Measurements from ENCODE around the gene HDHD3. TPM values are rescaled to one million over a fixed set of nuclear protein-coding genes. Genes with fewer than 3 reads are reported as not detected.

The HDHD3 gene
- total RNA-seq, 1 donor from 2014 or later, result 33.9 TPM

- H3K36me3 Mint-ChIP-seq, result no peaks in the 10 kb centered on the region
- H3K9me3 Mint-ChIP-seq, result no peaks in the 10 kb centered on the region
- no peak for DNase-seq (ENCODE audit: extremely low spot score, unreplicated experiment)
- H3K27ac Mint-ChIP-seq, result no peak overlapping the region
- no peaks in the 10 kb centered on the region for H3K27me3 Mint-ChIP-seq
- H3K4me1 Mint-ChIP-seq (ENCODE audit: unreplicated experiment), result no peaks in the 10 kb centered on the region
- no peak overlapping the region for H3K4me3 Mint-ChIP-seq
- no peak for TF ChIP-seq CTCF (conservative IDR thresholded peaks at IDR 0.05)
Observed at GRCh38 chr9:113326230-113326629, 50.6 kb downstream of the HDHD3 start.

Other genes starting within 250 kb of the HDHD3 start
- gene SLC31A2, start 226.0 kb downstream of the HDHD3 start, total RNA-seq (ENCODE audit: low replicate concordance), result 7.6 and 10.7 TPM in 2 replicates
- 23.8 and 24.6 TPM in 2 replicates for gene FKBP15, start 155.7 kb downstream of the HDHD3 start, total RNA-seq (ENCODE audit: low replicate concordance)
- gene SLC31A1, start 155.4 kb downstream of the HDHD3 start, total RNA-seq (ENCODE audit: low replicate concordance), result 31.7 and 45.8 TPM in 2 replicates
- 33.9 and 34.8 TPM in 2 replicates for gene CDC26, start 101.4 kb downstream of the HDHD3 start, total RNA-seq (ENCODE audit: low replicate concordance)
- gene PRPF4, start 101.3 kb downstream of the HDHD3 start, total RNA-seq (ENCODE audit: low replicate concordance), result 27.2 and 38.0 TPM in 2 replicates
- gene RNF183, start 73.6 kb downstream of the HDHD3 start, total RNA-seq (ENCODE audit: low replicate concordance), result 0.77 and 1.0 TPM in 2 replicates
- 5.0 and 6.7 TPM in 2 replicates for gene WDR31, start 36.7 kb downstream of the HDHD3 start, total RNA-seq (ENCODE audit: low replicate concordance)
- gene BSPRY, start 27.4 kb downstream of the HDHD3 start, total RNA-seq (ENCODE audit: low replicate concordance), result 9.0 and 22.6 TPM in 2 replicates
- 41.4 and 57.0 TPM in 2 replicates for gene ALAD, start 24.3 kb upstream of the HDHD3 start, total RNA-seq (ENCODE audit: low replicate concordance)
- gene POLE3, start 33.7 kb upstream of the HDHD3 start, total RNA-seq (ENCODE audit: low replicate concordance), result 43.2 and 54.9 TPM in 2 replicates
- gene C9orf43, start 33.8 kb upstream of the HDHD3 start, total RNA-seq (ENCODE audit: low replicate concordance), result 0.80 and 0.88 TPM in 2 replicates
- 9.6 and 29.9 TPM in 2 replicates for gene RGS3, start 86.7 kb upstream of the HDHD3 start, total RNA-seq (ENCODE audit: low replicate concordance)

Data from type B pancreatic cell (in vitro differentiated cells).